Urothelium cell line (cell line): ENCODE data around the gene ACTL7B.
"Not testable (repeated sequence)": the region's sequence is repeated elsewhere in the genome, so short reads cannot be mapped to it uniquely, and the experiment has no call there.

Experiments used
- DNase-seq: peaks from one replicate; pipeline ENCODE4 v3.0.0; 2011; ENCODE audit warnings: low spot score, mixed read lengths
- FAIRE-seq: peaks from 2 replicates; lab custom pipeline; 2011; peaks lifted over from hg19 to GRCh38; lab: Jason Lieb, UNC

ACTL7B gene, protein sequence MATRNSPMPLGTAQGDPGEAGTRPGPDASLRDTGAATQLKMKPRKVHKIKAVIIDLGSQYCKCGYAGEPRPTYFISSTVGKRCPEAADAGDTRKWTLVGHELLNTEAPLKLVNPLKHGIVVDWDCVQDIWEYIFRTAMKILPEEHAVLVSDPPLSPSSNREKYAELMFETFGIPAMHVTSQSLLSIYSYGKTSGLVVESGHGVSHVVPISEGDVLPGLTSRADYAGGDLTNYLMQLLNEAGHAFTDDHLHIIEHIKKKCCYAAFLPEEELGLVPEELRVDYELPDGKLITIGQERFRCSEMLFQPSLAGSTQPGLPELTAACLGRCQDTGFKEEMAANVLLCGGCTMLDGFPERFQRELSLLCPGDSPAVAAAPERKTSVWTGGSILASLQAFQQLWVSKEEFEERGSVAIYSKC

DNA sequence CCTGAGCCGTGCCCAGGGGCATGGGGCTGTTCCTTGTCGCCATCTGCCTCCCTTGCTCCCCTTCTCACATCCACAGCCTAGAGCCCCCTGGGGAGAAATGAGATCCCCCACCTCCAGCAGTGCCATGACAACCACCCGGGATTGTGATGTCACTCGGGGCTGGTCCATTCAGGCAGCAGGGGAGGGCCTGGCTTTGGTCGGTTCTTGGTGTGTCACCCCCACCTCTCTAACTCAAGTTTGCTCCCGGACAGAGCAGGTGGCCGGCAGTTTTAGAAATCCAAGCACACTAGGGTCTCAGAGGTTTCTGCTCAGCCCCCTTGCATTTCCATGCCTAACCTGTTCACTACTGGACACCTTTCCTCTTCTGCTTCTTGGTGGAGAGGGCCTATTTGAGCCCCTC, at the start of gene ACTL7B:
Gene ACTL7B (minus strand): TSS at position 99 of the 400 bp plus-strand sequence. CDS start 56 bp downstream, at position 43.
- FAIRE-seq, result no peak

DNA sequence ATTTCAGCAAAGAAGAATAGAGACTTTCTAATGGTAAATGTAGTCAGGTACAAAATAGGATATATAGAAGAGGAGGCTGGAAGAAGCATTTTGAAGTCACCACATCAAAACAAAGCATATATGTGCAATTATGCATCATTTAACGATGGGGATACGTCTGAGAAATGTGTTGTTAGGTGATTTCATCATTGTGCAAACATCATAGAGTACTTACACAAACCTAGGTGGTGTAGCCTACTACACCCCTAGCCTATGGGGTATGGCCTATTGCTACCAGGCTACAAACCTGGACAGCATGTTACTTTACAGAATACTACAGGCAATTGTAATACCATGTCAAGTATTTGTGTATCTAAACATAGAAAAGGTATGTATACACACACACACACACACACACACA, 49.7 kb upstream of the ACTL7B start:
- DNase-seq (no peak), FAIRE-seq (no peak)

More for the DNA sequence above, at the start of gene ACTL7B:
- no peak for DNase-seq

DNA sequence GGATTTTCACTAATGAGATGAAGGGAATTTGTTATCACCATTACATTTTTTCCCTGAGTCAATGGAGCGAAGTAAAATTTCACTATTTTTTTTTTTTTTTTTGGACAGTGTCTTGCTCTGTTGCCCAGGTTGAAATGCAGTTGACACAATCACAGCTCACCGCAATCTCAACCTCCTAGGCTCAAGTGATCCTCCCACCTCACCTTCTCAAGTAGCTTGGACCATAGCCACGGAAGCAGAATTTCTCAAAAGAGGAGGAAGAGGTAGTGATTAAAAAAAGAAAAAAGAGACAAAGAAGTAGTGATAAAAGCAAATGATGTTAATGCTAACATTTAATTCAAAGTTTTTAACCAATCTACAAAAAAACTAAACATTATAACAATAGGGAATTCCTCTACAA, 48.4 kb upstream of the ACTL7B start:
- FAIRE-seq (no peak), DNase-seq (no peak)

DNA sequence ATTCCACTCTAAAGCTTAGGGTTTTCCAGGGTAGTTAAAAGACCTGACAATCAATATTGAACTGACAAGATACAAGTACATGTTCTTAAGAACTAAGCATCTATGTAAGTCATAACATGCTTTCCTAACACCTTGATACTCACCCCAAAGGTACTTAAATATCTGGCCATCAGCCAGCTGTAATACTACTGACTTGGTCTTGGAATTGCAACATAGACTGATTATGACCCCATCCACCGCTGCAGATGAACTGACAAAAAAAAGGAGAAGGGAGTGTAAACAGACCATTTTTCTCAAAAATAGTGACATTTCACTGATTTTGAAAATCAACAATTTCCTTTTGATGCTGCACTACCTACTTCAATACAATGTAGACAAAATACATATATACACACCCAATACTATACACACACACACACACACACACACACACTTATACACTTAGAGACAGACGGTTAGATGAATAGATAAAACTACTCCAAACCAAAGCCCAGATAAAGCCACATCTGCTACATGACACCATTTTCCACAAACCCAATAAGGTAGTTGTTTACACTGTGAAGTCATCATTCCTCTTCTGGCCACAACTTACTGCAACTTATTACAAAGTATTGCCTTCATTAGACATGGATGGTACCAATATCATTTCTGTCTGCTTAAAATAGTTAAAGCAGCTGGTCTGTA, 47.8 kb upstream of the ACTL7B start:
- FAIRE-seq (no peak), DNase-seq (no peak)

DNA sequence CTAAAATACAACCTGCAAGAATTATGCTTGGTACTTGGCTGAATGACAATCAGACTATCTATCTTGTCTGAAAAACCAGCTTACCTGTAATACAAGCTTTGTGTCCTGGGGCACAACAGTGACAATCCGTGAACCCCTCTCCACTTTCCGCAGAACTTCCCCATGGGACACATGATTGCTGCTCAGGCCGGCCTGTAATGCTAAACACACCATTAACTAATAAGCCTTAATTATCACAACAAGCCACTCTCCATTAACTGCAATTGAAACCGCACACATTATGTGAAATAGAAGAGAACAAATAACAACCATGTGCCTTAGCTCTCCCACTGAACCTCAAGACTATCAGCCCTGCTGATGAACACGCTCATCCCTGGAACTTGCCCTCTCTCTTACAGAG, 44.4 kb upstream of the ACTL7B start:
- DNase-seq (no peak), FAIRE-seq (no peak)

DNA sequence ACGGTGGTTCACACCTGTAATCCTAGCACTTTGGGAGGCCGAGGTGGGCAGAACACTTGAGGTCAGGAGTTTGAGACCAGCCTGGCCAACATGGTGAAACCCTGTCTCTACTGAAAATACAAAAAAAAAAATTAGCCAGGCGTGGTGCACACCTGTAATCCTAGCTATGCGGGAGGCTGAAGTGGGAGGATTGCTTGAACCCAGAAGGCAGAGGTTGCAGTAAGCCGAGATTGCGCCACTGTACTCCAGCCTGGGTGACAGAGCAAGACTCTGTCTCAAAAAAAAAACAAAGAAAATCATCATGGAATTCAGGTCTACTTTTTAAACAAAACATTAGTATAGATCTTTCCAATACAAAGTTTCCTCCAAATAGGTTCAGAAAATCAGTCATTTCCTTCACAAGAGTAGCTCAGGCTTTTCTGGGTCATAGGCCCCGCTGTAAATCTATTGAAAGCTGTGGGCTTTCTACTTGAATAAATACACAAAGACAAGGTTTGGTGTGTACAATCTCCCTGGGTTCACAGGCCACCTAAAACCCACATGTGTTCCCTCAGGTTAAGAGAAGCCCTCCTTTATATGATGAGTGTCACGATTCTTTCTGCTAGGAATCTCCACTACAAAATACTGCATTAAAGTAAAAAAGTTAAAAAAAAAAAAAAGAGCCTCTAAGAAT, 43.4 kb upstream of the ACTL7B start:
- DNase-seq, FAIRE-seq: not testable (repeated sequence)

DNA sequence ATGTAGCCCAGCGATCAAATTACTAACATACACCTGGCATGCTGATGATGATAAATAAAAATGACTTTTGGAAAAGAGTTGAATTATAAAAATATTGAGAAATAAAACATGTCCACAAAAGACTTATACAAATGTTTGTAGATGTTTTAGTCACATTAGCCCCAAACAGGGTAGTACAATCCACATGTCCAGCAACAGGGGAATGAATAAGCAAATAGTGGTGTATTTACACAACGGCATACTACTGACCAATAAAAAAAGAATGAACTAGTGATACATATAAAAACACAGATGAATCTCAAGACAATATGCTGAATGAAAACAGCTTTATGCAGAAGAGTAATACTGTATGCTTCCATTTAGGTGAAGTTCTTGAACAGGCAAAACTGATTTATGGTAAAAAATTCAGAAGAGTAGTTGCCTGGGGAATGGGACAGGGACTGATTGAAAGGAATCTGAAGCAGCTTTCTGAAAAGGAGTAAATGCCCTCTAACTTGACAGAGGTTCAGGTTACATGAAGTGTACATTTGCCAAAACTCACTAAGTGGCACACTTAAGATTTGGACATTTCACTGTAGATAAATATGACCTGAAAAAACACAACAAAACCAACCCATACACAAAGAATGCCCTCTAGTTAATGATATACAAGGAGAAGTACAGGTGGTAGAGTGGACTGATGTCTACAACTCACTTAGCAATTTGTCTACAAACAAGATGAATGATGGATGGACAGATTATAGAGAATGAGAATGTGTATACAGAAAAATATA, 41.7 kb upstream of the ACTL7B start:
- FAIRE-seq (no peak), DNase-seq (no peak)

DNA sequence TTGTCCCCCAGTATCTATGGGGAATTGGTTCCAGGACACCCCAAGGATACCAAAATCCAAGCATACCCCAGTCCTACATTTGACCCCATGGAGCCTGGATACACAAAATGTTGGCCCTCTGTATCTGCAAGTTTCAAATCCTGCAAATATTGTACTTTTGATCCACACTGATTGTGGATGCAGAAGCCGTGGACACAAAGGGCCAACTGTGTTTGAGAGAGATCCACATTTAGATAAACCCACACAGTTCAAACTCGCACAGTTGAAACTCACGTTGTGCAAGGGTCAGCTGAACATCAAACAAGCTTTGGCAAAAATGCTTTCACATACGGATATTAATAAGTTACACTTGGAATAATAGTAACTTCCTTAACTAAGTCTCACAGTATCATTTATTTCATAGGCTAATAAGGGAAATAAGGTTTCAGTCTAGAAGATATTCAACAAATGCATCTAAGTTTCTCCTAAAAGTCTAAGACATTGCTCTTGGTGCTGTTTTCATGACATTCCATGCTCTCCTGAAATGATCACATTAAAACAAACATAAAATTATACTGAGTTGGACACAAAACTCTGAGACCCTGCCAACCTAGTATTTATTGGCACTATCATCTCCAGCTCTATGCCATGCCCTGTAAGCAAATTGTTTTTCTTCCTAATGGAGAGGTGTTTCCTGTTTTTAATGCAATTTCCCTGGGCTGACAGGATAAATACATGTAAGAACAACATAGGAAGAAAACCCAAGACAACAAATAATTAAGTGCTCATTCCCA, 38.6 kb upstream of the ACTL7B start:
- DNase-seq, result no peak

DNA sequence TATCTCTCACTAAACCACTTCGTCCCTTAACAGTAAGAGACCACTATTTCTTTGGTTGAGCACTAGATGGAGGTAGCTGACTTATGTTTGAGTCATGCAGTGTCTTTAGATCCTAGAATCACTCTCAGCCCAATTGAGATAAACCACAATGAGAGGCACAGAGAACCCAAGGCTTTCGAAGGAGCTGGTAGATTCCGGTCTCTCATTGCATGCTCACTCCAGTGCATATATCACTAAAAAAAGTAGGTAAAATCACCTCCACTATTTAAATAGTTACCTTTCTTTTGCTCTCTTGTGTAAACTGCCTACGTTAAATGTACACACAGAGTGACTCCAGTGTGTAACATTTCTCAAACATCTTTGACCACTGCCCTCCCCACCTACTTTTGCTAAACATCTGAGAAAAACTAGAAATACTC, 33.9 kb upstream of the ACTL7B start:
- FAIRE-seq (no peak), DNase-seq (no peak)

More for the DNA sequence above, 38.6 kb upstream of the ACTL7B start:
- FAIRE-seq, result no peak

DNA sequence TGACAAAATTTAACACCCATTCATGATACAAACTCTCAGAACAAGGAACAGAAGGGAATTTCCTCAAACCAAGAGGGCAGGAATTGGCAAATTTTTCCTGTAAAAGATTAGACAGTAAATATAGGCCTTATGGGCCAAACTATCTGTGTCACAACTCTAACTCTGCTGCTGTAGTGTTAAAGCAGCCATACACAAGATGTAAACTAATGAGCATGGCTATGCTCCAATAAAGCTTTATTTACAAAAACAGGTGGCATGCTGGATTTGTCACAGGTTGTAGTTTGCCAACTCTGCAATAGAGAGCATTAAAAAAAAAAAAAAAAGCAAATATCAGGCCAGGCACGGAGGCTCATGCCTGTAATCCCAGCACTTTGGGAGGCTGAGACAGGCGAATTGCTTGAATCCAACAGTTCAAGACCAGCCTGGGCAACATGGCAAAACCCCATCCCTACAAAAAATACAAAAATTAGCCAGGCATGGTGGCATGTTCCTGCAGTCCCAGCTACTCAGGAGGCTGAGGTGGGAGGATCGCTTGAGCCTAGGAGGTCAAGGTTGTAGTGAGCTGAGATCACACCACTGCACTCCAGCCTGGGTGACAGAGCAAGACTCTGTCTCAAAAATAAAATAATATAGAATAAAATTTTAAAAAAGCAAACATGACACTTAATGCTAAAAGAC, 30.9 kb upstream of the ACTL7B start:
- FAIRE-seq, DNase-seq: not testable (repeated sequence)

DNA sequence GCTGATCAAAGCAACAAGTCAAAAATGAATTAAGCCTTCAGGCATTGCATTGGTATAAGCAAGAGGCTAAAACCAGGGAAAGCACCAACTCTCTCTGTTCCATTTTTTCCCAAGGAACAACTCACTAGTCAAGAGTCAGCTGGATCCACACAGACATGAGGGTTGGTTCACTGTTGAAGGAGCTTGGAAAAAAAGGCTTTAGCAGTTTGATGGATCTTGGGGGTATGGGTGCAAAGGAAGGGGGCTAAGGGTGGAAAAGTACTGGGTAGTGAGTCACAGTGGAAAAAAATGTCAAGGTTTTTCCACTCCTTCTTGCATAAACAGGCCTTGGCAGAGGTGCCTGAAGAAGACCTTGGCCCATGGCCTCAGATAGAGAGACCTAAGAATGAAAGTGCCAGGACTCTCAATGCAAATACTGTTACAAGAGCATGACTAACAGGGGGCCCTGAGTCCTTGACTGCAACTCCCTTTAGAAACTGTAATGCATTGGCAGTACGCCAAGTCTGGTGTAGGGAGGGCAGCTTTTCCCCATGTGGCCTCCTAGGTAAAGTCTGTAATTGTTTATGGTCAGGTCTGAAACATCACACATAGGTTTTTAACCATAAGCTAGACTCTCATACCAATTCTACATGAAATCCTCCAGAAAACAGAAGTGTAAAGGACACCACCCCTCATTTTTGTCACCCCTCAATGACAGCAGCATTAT, 30.0 kb upstream of the ACTL7B start:
- FAIRE-seq, result no peak
- DNase-seq, result peak; percentile 82

DNA sequence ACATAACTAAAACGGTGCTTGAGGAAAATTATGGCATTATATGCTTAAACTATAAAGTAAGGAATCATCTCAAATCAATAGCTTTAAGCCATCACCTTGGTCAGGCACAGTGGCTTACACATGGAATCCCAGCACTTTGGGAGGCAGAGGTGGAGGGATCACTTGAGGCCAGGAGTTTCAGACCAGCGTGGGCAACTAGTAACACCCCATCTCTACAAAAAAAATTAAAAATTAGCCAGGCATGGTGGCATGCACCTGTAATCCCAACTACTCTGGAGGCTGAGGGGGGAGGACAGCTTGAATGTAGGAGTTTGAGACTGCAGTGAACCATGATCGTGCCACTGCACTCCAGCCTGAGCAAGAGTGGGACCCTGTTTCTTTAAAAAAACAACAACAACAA, 28.9 kb upstream of the ACTL7B start:
- DNase-seq, result no peak
- FAIRE-seq, result no peak

DNA sequence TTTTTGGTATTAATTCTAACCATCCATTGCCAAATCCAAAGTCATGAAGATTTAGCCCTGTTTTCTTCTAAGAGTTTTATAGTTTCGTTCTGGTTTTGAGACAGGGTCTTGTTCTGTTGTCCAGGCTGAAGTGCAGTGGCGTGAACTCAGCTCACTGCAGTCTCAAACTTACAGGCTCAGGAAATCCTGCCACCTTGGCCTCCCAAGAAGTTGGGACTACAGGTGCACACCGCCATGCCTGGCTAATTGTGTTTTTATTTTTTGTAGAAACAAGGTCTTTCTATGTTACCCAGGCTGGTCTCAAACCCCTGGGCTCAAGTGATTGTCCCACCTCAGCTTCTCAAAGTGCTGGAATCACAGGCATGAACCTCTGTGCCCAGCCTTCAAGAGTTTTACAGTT, 27.3 kb upstream of the ACTL7B start:
- no peak for DNase-seq
- no peak for FAIRE-seq

DNA sequence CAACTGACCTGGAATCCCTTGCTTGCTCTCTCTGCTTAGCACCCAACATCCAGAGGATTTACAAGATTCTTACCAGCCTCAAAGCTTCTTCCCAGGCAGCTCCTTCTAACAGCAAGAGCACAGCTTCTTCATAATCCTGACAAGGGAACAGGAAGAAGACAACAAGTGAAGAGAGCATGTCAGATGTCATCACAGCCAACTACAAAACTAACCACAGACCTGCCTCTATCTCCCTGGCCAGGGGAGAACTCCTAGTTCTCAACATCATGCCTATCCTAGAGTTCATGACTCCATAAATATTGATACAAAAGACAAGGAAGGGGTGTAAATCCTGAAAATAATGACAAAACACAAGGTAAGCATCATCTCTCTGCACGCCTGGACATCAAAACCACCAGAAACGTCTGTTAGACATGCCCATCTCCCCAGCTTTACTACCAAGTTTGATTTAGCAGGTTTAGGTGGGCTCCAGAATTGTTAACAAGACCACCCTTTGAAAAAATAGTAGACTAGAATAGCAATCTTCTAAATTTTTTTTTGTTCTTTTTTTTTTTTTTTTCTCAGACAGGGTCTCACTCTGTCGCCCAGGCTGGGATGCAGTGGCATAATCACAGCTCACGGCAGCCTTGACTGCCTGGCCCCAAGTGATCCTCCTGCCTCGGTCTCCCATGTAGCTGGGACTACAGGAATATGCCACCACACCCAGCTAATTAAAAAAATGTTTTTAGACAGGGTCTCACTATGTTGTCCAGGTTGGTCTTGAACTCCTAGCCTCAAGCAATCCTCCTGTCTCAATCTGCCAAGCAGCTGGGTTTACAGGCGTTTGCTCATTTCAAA, 26.5 kb upstream of the ACTL7B start:
- FAIRE-seq, result no peak
- DNase-seq, result no peak

DNA sequence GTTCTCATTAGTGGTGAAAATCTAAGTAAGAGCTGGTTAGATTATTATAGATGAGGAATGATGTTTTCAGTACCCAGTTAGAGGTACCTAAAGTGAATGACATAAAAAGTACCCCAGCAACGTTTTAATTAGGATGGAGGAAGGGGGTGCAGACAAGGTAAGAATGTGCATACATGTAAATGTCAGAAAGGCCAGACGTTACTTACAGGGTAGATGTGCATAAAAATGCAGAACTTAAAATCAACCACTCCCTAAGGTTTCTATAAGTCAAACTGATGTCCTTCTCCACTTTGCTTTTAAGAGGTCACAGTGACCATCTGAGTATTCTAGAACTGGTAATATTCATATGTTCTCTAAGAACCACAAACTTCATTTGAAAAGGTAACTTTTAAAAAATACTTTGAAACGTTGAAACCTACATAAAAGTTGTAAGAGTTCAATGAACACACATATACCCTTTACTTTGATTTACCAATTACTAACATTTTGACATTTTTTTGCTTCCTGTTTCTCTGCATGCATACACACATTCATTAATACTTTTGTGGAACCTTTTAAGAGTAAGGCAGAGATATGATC, 25.0 kb upstream of the ACTL7B start:
- DNase-seq, result no peak
- FAIRE-seq, result no peak

DNA sequence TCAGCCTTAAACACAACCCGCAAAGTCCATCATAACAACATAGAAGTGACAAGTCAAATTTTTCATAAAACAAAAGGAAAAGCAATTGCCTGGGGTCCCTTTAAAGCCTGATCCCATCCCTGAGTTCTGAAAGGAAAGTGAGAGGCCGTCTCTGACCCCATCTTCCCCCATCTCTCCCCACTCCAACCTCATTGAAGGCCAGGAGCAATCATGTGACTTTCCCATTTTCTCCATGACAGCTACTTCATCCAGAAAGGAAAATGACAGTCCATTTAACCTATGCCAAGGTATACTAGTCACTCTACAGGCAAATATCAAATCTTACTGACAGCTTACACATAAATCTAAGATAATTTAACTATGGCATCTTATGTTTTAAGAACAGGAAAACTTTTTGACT, 21.7 kb upstream of the ACTL7B start:
- FAIRE-seq (no peak), DNase-seq (no peak)

DNA sequence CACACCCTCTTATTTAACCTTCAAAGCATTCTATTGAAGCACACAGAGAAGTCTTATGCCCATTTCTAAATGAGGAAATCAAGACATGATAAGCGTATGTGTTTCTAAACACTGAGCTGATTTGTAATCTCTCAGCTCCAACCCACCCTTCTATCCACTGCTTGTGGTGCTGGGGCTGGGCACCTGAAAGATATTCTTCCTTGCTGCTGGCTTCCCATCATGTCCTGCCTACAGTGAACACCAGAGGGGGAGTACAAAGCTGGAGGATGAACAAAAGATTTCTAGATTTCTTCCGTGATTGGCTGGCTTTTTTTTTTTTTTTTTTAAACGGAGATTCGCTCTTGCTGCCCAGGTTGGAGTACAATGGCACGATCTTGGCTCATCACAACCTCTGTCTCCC, 20.6 kb upstream of the ACTL7B start:
- FAIRE-seq (no peak), DNase-seq (no peak)
